Measurements from ENCODE around the gene TUBGCP3.
"Not testable (repeated sequence)": the region's sequence is repeated elsewhere in the genome, so short reads cannot be mapped to it uniquely, and the experiment has no call there.

TUBGCP3 gene

GRCh38 chr13:112574834-112575613 is 12.9 kb downstream of the TUBGCP3 start:
- Mint-ChIP-seq H3K27ac (no peak overlapping the region), H3K4me3 (no peak overlapping the region), H3K4me1 (peaks cover 61% of the 10 kb centered on the region), H3K36me3 (peaks cover 18% of the 10 kb centered on the region), H3K9me3 (no peaks in the 10 kb centered on the region), H3K27me3 (no peaks in the 10 kb centered on the region)
- no peak for ATAC-seq

- ATAC-seq: no peak
- H3K4me3 Mint-ChIP-seq: no peak overlapping the region
- no peak overlapping the region for H3K27ac Mint-ChIP-seq
- H3K36me3 Mint-ChIP-seq: peaks cover 17% of the 10 kb centered on the region
- H3K4me1 Mint-ChIP-seq: peaks cover 67% of the 10 kb centered on the region
- no peaks in the 10 kb centered on the region for H3K27me3 Mint-ChIP-seq
- H3K9me3 Mint-ChIP-seq: no peaks in the 10 kb centered on the region
Observed at GRCh38 chr13:112574416-112574815, 13.5 kb downstream of the TUBGCP3 start.

GRCh38 chr13:112573710-112574109 is 14.2 kb downstream of the TUBGCP3 start:
- no peak overlapping the region for H3K27ac Mint-ChIP-seq
- H3K27me3 Mint-ChIP-seq: no peaks in the 10 kb centered on the region
- peaks cover 65% of the 10 kb centered on the region for H3K4me1 Mint-ChIP-seq
- ATAC-seq: no peak
- no peaks in the 10 kb centered on the region for H3K9me3 Mint-ChIP-seq
- peaks cover 18% of the 10 kb centered on the region for H3K36me3 Mint-ChIP-seq
- H3K4me3 Mint-ChIP-seq: no peak overlapping the region

- Mint-ChIP-seq H3K27ac (no peak overlapping the region), H3K4me1 (peaks cover 61% of the 10 kb centered on the region), H3K27me3 (no peaks in the 10 kb centered on the region), H3K36me3 (peaks cover 14% of the 10 kb centered on the region), H3K4me3 (no peak overlapping the region), H3K9me3 (no peaks in the 10 kb centered on the region)
- no peak for ATAC-seq
Observed at GRCh38 chr13:112572366-112572765, 15.6 kb downstream of the TUBGCP3 start.

- Mint-ChIP-seq H3K9me3 (no peaks in the 10 kb centered on the region), H3K27me3 (no peaks in the 10 kb centered on the region), H3K4me3 (no peak overlapping the region), H3K36me3 (peaks cover 14% of the 10 kb centered on the region), H3K4me1 (peaks cover 44% of the 10 kb centered on the region), H3K27ac (no peak overlapping the region)
- no peak for ATAC-seq
Observed at GRCh38 chr13:112569821-112570220, 18.1 kb downstream of the TUBGCP3 start.

GRCh38 chr13:112567161-112567862 is 20.6 kb downstream of the TUBGCP3 start:
- ATAC-seq: no peak

GRCh38 chr13:112562786-112563383 is 25.1 kb downstream of the TUBGCP3 start:
- Mint-ChIP-seq H3K27ac (no peak overlapping the region), H3K36me3 (peaks cover 54% of the 10 kb centered on the region), H3K4me1 (peaks cover 20% of the 10 kb centered on the region), H3K27me3 (no peaks in the 10 kb centered on the region), H3K9me3 (no peaks in the 10 kb centered on the region), H3K4me3 (no peak overlapping the region)
- no peak for ATAC-seq

More at GRCh38 chr13:112567161-112567862, 20.6 kb downstream of the TUBGCP3 start:
- no peaks in the 10 kb centered on the region for H3K27me3 Mint-ChIP-seq
- peaks cover 29% of the 10 kb centered on the region for H3K4me1 Mint-ChIP-seq
- H3K36me3 Mint-ChIP-seq: peaks cover 31% of the 10 kb centered on the region
- H3K9me3 Mint-ChIP-seq: no peaks in the 10 kb centered on the region
- no peak overlapping the region for H3K4me3 Mint-ChIP-seq
- no peak overlapping the region for H3K27ac Mint-ChIP-seq

- peaks cover 20% of the 10 kb centered on the region for H3K4me1 Mint-ChIP-seq
- no peaks in the 10 kb centered on the region for H3K27me3 Mint-ChIP-seq
- ATAC-seq: no peak
- no peak overlapping the region for H3K4me3 Mint-ChIP-seq
- H3K36me3 Mint-ChIP-seq: peaks cover 57% of the 10 kb centered on the region
- no peaks in the 10 kb centered on the region for H3K9me3 Mint-ChIP-seq
- H3K27ac Mint-ChIP-seq: no peak overlapping the region
Observed at GRCh38 chr13:112562254-112562653, 25.7 kb downstream of the TUBGCP3 start.

GRCh38 chr13:112561478-112561877 is 26.5 kb downstream of the TUBGCP3 start:
- no peak for ATAC-seq
- Mint-ChIP-seq H3K36me3 (peaks cover 59% of the 10 kb centered on the region), H3K27me3 (no peaks in the 10 kb centered on the region), H3K4me3 (no peak overlapping the region), H3K9me3 (no peaks in the 10 kb centered on the region), H3K27ac (no peak overlapping the region), H3K4me1 (peaks cover 20% of the 10 kb centered on the region)

- no peaks in the 10 kb centered on the region for H3K9me3 Mint-ChIP-seq
- H3K4me3 Mint-ChIP-seq: no peak overlapping the region
- H3K27ac Mint-ChIP-seq: no peak overlapping the region
- no peaks in the 10 kb centered on the region for H3K27me3 Mint-ChIP-seq
- peaks cover 20% of the 10 kb centered on the region for H3K4me1 Mint-ChIP-seq
- peaks cover 78% of the 10 kb centered on the region for H3K36me3 Mint-ChIP-seq
- ATAC-seq: no peak
Observed at GRCh38 chr13:112558696-112559418, 29.1 kb downstream of the TUBGCP3 start.

GRCh38 chr13:112556600-112556999 is 31.4 kb downstream of the TUBGCP3 start:
- Mint-ChIP-seq H3K36me3 (peaks cover 84% of the 10 kb centered on the region), H3K4me1 (peaks cover 12% of the 10 kb centered on the region), H3K4me3 (no peak overlapping the region), H3K9me3 (no peaks in the 10 kb centered on the region), H3K27ac (no peak overlapping the region), H3K27me3 (no peaks in the 10 kb centered on the region)
- ATAC-seq: no peak

- Mint-ChIP-seq H3K4me3 (no peak overlapping the region), H3K27me3 (no peaks in the 10 kb centered on the region), H3K36me3 (peaks cover 88% of the 10 kb centered on the region), H3K27ac (no peak overlapping the region), H3K9me3 (no peaks in the 10 kb centered on the region), H3K4me1 (no peaks in the 10 kb centered on the region)
- no peak for ATAC-seq
Observed at GRCh38 chr13:112554214-112554850, 33.6 kb downstream of the TUBGCP3 start.

GRCh38 chr13:112548975-112549374 is 39.0 kb downstream of the TUBGCP3 start:
- ATAC-seq, H3K27me3 Mint-ChIP-seq, H3K4me1 Mint-ChIP-seq, H3K9me3 Mint-ChIP-seq, H3K4me3 Mint-ChIP-seq, H3K27ac Mint-ChIP-seq: not testable (repeated sequence)
- H3K36me3 Mint-ChIP-seq: peaks cover 91% of the 10 kb centered on the region

- no peak for ATAC-seq
- H3K9me3 Mint-ChIP-seq: no peaks in the 10 kb centered on the region
- H3K27ac Mint-ChIP-seq: no peak overlapping the region
- H3K27me3 Mint-ChIP-seq: no peaks in the 10 kb centered on the region
- H3K4me3 Mint-ChIP-seq: no peak overlapping the region
- peaks cover 66% of the 10 kb centered on the region for H3K36me3 Mint-ChIP-seq
- no peaks in the 10 kb centered on the region for H3K4me1 Mint-ChIP-seq
Observed at GRCh38 chr13:112545856-112546255, 42.1 kb downstream of the TUBGCP3 start.

Measured in stimulated activated memory B cell treated with anti-CD40 and anti-IgM and Interleukin-4, amounts not matched to agents 10 μg/mL and 1 μg/mL and 100 μg/mL, for 72 hours (primary cell).